Ectodermal cell (in vitro differentiated cells): Measurements from ENCODE around the gene ARHGAP24.
"Not testable (repeated sequence)": the region's sequence is repeated elsewhere in the genome, so short reads cannot be mapped to it uniquely, and the experiment has no call there.

ENCODE experiments used
- H3K27ac ChIP-seq: 2 replicates; pipeline ENCODE4 v1.7.0; 2013; ENCODE audit warnings: mild to moderate bottlenecking, low read depth, low read length; ENCODE audit not compliant: insufficient read depth, poor library complexity, severe bottlenecking
- H3K27me3 ChIP-seq: 2 replicates; pipeline ENCODE4 v1.7.0; 2013; ENCODE audit warnings: mild to moderate bottlenecking, low read length; ENCODE audit not compliant: insufficient read depth, control insufficient read depth, poor library complexity, severe bottlenecking
- H3K36me3 ChIP-seq: one replicate; pipeline ENCODE4 v1.7.0; 2013; ENCODE audit warnings: low read length; ENCODE audit not compliant: control insufficient read depth, insufficient read depth
- H3K4me1 ChIP-seq: one replicate; pipeline ENCODE4 v1.7.0; 2013; ENCODE audit warnings: low read length; ENCODE audit not compliant: control insufficient read depth, insufficient read depth
- H3K4me3 ChIP-seq: 2 replicates; pipeline ENCODE4 v1.7.0; 2013; ENCODE audit warnings: low read depth, low read length, control low read depth; ENCODE audit not compliant: insufficient read depth
- H3K9me3 ChIP-seq: 2 replicates; pipeline ENCODE4 v1.7.0; 2013; ENCODE audit warnings: mild to moderate bottlenecking, low read length, moderate library complexity; ENCODE audit not compliant: control insufficient read depth
- WGBS, 2 experiments: methylation state at CpG; one replicate each; pipeline ENCODE4 v1.1.7; 2013; ENCODE audit warnings: missing lambda C conversion rate in 2 of 2; 5-methylcytosine and 5-hydroxymethylcytosine counted together

Gene ARHGAP24

DNA sequence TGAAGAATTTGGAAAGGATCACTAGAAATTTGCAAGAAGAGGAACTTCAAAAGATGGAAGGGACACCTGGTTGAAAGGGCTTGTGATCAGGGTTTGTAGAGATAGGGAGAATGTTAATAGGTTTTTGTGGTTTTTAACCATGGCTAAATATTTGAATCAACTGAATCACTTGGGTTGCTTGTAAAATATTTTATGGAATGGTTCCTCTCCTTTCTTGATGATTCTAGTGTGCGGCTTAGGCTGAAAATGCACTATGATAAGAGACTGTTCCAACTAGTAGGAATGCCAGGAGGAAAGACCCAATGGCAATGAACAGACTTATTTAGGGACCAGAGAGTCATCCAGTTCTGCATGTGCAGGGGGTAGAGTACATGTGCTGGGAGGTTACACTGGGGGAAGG, 408.2 kb downstream of the ARHGAP24 start:
- Histone ChIP-seq H3K36me3 (no peaks in the 10 kb centered on the region), H3K9me3 (no peaks in the 10 kb centered on the region), H3K27ac (no peak overlapping the region), H3K4me1 (peaks cover 22% of the 10 kb centered on the region), H3K4me3 (no peak overlapping the region), H3K27me3 (no peaks in the 10 kb centered on the region)
- 85% methylated on average over 1 of the region's 1 CpG; no CpG with 5 or more reads in 1 of the 2 experiments for WGBS, 2 experiments

DNA sequence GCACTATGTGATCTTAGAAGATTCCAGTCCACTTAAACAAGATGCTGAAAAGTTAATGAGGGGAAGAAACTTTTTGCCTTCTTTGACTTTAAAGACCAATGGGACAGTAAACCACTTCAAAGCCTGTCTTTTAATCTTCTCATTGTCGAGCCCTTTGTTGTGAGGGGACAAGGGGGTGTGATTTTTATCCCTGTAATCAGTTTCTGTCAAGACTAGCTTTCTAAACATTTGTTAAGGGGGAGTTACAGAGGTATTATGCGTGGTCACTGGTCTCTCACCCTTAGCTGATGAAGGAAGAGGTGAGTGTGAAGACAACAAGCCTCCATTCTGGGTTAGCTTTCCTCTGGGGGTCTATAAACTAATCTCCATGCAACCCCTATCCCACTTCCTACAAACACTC, 409.3 kb downstream of the ARHGAP24 start:
- H3K27me3 ChIP-seq: no peaks in the 10 kb centered on the region
- no peaks in the 10 kb centered on the region for H3K36me3 ChIP-seq
- no peaks in the 10 kb centered on the region for H3K9me3 ChIP-seq
- H3K4me1 ChIP-seq: peaks cover 22% of the 10 kb centered on the region
- 20 to 42% methylated on average over 2 of the region's 2 CpGs for WGBS, 2 experiments
- H3K4me3 ChIP-seq: peak overlapping the region; percentile 20
- peak overlapping the region; percentile 56 for H3K27ac ChIP-seq

DNA sequence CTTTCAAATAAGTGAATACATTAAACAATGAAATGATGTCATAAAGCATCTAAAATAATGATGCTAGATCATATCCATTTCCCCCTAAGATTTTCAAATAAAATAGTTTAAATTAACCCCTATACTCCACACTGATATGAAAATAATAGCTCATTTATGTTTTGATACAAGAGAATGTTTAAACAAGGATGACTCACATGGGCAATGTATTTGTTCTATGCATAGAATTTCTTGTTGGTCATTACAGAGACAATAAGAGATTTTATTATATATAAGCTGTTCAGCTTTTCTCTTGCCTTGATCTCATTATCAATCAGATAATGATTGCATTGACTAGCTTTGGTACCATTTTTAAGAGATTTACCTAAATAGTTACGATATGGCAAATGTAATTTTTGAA, 411.7 kb downstream of the ARHGAP24 start:
- Histone ChIP-seq H3K9me3 (no peaks in the 10 kb centered on the region), H3K4me3 (no peak overlapping the region), H3K27ac (no peak overlapping the region), H3K27me3 (no peaks in the 10 kb centered on the region), H3K36me3 (no peaks in the 10 kb centered on the region), H3K4me1 (peaks cover 25% of the 10 kb centered on the region)
- WGBS, 2 experiments: 78% methylated on average over 1 of the region's 1 CpG; no CpG with 5 or more reads in 1 of the 2 experiments

DNA sequence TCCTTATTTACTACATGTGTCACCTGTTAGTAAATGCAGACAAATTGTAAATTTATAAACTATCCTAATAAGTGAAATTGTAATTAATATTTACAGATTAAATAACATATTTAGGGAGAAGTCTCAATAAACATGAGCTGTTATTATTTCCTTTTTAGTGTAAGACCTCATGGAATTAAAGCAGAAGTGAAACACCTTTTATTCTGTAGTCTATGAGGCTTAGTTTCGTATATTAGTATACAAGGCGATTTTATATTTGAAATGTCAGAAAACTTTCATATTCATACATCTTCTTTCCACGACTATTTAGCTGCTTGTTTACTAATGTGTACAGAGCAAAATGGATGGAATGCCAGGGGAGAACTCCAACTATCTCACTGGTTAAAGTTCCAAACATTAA, 414.4 kb downstream of the ARHGAP24 start:
- Histone ChIP-seq H3K4me3 (no peak overlapping the region), H3K4me1 (peaks cover 7% of the 10 kb centered on the region), H3K27ac (no peak overlapping the region)

DNA sequence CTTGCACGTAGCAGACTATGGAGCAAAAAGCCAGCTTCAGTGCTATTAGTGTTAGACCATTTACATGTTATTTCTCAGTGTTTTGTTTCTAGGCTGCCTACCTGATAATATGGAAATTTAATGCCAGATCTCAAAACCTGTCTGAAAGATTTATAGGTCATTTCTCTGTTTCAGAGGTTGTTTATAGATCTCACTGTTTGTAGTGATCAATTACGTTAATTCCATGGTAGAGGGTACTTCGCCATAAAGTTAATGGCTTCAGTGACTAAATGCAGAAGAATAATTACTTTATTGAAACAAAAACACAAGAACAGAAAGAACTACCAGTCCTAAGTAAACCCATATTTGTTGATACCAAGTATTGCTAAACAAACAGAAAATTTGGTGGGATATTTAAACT, 420.8 kb downstream of the ARHGAP24 start:
- H3K27ac ChIP-seq: no peak overlapping the region
- H3K4me1 ChIP-seq: no peaks in the 10 kb centered on the region
- no peak overlapping the region for H3K4me3 ChIP-seq
- WGBS, 2 experiments: 100% methylated on average over 2 to 3 of the region's 3 CpGs
- H3K9me3 ChIP-seq: peaks cover 2% of the 10 kb centered on the region
- no peaks in the 10 kb centered on the region for H3K36me3 ChIP-seq
- no peaks in the 10 kb centered on the region for H3K27me3 ChIP-seq

More for the DNA sequence above, 414.4 kb downstream of the ARHGAP24 start:
- Histone ChIP-seq H3K36me3 (no peaks in the 10 kb centered on the region), H3K9me3 (peaks cover 2% of the 10 kb centered on the region), H3K27me3 (no peaks in the 10 kb centered on the region)
- WGBS, 2 experiments: 90 to 100% methylated on average over 2 of the region's 3 CpGs

DNA sequence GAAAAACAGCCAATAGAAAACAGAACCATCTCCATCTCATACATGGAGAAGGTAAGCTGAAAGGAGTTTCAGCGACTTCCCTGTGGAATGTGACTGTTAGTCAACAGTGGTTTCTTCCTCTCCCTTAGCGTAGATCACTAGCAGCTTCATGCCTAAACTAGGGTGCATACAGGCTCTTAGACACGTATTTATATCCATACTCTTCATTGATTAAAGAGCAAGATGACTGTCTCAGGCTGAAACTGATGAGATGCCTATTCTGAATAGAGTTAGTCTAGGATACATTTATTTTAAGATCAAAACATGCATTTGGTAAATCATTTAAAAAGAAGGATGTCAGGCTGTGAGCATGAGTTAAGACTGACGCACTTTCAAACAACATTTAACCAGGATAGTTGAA, 423.3 kb downstream of the ARHGAP24 start:
- Histone ChIP-seq H3K27ac (no peak overlapping the region), H3K4me3 (no peak overlapping the region), H3K27me3 (no peaks in the 10 kb centered on the region), H3K4me1 (no peaks in the 10 kb centered on the region), H3K36me3 (no peaks in the 10 kb centered on the region), H3K9me3 (peaks cover 2% of the 10 kb centered on the region)
- 87 to 93% methylated on average over 4 of the region's 4 CpGs for WGBS, 2 experiments

DNA sequence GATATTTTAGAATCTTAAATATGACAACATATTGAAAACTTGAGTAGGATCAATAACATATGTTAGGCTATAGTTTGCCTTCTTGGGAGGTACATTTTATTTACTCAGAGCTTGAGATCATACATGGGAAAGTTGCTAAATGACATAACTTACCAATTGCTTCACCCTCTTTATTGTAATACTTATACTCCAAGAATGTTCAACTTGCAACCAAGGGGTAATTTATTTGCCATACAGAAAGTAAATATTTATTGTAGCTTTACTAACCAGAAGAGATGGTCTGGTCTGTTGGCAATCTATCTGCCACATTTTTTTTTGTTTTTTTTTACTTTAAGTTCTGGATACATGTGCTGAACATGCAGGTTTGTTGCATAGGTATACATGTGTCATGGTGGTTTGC, 426.6 kb downstream of the ARHGAP24 start:
- no peaks in the 10 kb centered on the region for H3K36me3 ChIP-seq
- H3K27me3 ChIP-seq: no peaks in the 10 kb centered on the region

DNA sequence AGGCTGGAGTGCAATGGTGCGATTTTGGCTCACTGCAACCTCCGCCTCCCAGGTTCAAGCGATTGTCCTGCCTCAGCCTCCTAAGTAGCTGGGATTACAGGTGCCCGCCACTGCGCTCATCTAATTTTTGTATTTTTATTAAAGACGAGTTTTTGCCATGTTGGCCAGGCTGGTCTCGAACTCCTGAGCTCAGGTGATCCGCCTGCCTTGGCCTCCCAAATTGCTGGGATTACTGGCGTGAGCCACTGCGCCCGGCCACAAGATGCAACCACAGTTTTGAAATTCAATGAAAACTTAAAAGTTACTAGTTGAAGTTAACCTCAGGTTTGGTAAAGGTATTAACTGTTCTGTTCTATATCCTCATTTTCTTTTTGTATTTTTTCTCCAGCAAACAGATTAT, 427.7 kb downstream of the ARHGAP24 start:
- WGBS, 2 experiments: 90 to 95% methylated on average over 11 of the region's 11 CpGs
- not testable (repeated sequence) for H3K4me3 ChIP-seq, H3K36me3 ChIP-seq, H3K9me3 ChIP-seq, H3K27me3 ChIP-seq, H3K4me1 ChIP-seq, H3K27ac ChIP-seq

More for the DNA sequence above, 426.6 kb downstream of the ARHGAP24 start:
- H3K27ac ChIP-seq: no peak overlapping the region
- H3K9me3 ChIP-seq: no peaks in the 10 kb centered on the region
- no peak overlapping the region for H3K4me3 ChIP-seq
- no peaks in the 10 kb centered on the region for H3K4me1 ChIP-seq

DNA sequence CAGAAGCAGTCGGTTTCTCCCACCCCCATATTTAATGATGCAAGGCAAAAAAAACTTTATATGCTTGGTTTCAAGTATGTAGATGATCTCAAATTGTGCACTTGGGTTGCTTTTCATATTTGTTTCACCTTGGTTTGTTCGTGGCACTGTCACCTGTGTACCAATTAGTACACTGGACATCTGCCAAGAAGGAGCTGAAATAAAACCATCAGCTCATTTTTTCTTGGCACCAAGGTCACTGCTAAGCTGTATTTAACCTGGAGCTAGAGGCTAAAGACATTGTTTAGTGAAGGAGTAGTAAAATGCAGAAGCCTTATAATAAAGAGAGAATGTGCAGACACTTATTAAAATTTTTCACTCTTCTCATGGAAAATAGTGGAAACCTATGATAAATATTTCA, 430.8 kb downstream of the ARHGAP24 start:
- 90 to 100% methylated on average over 1 to 2 of the region's 2 CpGs for WGBS, 2 experiments

DNA sequence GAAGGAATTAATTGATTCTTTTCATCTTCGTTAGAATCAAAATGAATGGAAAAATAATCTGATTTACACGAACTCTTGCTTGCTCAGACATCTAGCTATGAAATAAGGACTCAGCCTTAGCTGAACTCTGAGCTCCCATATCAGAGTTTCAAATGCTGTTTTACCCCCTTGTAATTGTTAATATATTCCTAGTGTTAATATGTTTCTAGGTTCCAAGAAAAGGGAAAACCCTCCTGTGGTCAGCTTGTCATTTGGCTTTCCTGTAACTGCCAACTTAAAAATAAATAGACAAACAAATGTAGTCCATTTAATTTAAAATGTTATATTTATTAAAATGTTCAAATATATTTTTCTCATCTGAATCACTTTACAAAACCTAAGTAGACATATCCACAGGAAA, 432.1 kb downstream of the ARHGAP24 start:
- Histone ChIP-seq H3K9me3 (no peaks in the 10 kb centered on the region), H3K27me3 (no peaks in the 10 kb centered on the region), H3K36me3 (no peaks in the 10 kb centered on the region), H3K4me3 (no peak overlapping the region), H3K4me1 (no peaks in the 10 kb centered on the region), H3K27ac (no peak overlapping the region)
- WGBS, 2 experiments: 96 to 97% methylated on average over 2 of the region's 2 CpGs

More for the DNA sequence above, 430.8 kb downstream of the ARHGAP24 start:
- H3K36me3 ChIP-seq: no peaks in the 10 kb centered on the region
- no peak overlapping the region for H3K27ac ChIP-seq
- H3K27me3 ChIP-seq: no peaks in the 10 kb centered on the region
- no peaks in the 10 kb centered on the region for H3K4me1 ChIP-seq
- no peaks in the 10 kb centered on the region for H3K9me3 ChIP-seq
- H3K4me3 ChIP-seq: no peak overlapping the region

DNA sequence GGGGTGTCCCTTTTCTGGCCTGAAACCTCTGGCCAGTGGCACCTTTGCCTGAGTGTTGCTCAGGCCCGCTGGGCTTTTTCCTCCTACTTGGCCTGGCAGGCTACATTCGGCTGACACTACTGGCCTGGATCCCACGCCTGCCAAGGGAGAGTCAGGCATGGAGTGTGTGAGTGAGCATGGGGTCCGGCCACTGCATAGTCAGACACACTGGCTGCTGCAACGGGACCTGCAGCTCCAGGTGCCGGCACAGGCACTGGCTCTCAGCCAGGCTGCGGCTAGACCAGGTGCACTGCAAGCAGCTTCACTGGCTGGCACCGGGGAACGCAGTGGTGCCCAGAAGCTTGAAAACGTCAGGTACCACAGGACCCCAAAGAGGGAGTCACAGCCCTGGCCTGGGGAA, 434.9 kb downstream of the ARHGAP24 start:
- WGBS, 2 experiments: 89 to 90% methylated on average over 10 of the region's 10 CpGs

More for the DNA sequence above, 434.9 kb downstream of the ARHGAP24 start:
- Histone ChIP-seq H3K4me3 (no peak overlapping the region), H3K4me1 (no peaks in the 10 kb centered on the region), H3K36me3 (no peaks in the 10 kb centered on the region), H3K9me3 (no peaks in the 10 kb centered on the region), H3K27ac (no peak overlapping the region), H3K27me3 (no peaks in the 10 kb centered on the region)
